GM10847 (cell line): ENCODE measurements around the gene CIC.

ENCODE experiments used
- POLR2A ChIP-seq: IDR thresholded peaks from 2 replicates; pipeline ENCODE4 v1.6.1; 2011; ENCODE audit not compliant: insufficient read length; ENCODE audit errors: extremely low read depth

The CIC gene

GRCh38 chr19:42268142-42268703 is 829 bp upstream of the CIC start:
- peak; percentile 48 for TF ChIP-seq POLR2A

- TF ChIP-seq POLR2A: no peak
Measured at GRCh38 chr19:42269478-42270345, 660 bp downstream of the CIC start.

GRCh38 chr19:42270346-42271044 is 1.4 kb downstream of the CIC start:
- TF ChIP-seq POLR2A: peak; percentile 47

- TF ChIP-seq POLR2A: no peak
Measured at GRCh38 chr19:42271045-42271419, 2.0 kb downstream of the CIC start.

- no peak for TF ChIP-seq POLR2A
Measured at GRCh38 chr19:42271861-42272534, 2.9 kb downstream of the CIC start.

- TF ChIP-seq POLR2A: no peak
Measured at GRCh38 chr19:42272535-42272897, 3.5 kb downstream of the CIC start.

GRCh38 chr19:42272989-42273406 is 3.9 kb downstream of the CIC start:
- no peak for TF ChIP-seq POLR2A

- TF ChIP-seq POLR2A: no peak
Measured at GRCh38 chr19:42273407-42274064, 4.5 kb downstream of the CIC start.

GRCh38 chr19:42274065-42274682 is 5.1 kb downstream of the CIC start:
- TF ChIP-seq POLR2A: no peak

- no peak for TF ChIP-seq POLR2A
Measured at GRCh38 chr19:42275103-42275502, 6.1 kb downstream of the CIC start.

GRCh38 chr19:42275517-42275916 is 6.5 kb downstream of the CIC start:
- no peak for TF ChIP-seq POLR2A

- no peak for TF ChIP-seq POLR2A
Measured at GRCh38 chr19:42276284-42276683, 7.2 kb downstream of the CIC start.

- TF ChIP-seq POLR2A: no peak
Measured at GRCh38 chr19:42276821-42277220, 7.8 kb downstream of the CIC start.

- TF ChIP-seq POLR2A: no peak
Measured at GRCh38 chr19:42277821-42278451, 8.9 kb downstream of the CIC start.
